GM15510 (cell line): ENCODE measurements around the gene OSBPL8.

ENCODE experiments used
- POLR2A ChIP-seq: IDR thresholded peaks from 3 replicates; pipeline ENCODE4 v1.6.1; 2011; ENCODE audit warnings: borderline replicate concordance; ENCODE audit not compliant: insufficient read length; ENCODE audit errors: extremely low read depth

The OSBPL8 gene

DNA sequence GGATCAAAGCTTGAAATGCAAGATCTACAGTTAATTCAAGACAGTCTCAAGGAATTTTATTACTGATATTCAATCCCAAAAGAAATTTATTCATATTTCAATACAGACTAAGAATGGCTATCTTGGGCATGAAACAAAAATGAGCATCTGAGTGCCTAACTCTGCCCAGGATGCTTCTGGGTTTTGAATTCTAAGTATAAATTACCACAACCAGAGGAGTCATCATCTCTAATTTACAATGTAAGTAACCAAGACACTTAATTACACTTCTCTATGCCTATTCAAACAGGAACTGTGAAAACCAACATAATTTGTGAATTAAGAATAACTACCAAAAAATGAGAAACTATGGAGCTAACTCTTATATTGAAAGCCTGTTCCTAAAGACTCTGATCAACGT is 14.1 kb downstream of the OSBPL8 start:
- no peak for TF ChIP-seq POLR2A

DNA sequence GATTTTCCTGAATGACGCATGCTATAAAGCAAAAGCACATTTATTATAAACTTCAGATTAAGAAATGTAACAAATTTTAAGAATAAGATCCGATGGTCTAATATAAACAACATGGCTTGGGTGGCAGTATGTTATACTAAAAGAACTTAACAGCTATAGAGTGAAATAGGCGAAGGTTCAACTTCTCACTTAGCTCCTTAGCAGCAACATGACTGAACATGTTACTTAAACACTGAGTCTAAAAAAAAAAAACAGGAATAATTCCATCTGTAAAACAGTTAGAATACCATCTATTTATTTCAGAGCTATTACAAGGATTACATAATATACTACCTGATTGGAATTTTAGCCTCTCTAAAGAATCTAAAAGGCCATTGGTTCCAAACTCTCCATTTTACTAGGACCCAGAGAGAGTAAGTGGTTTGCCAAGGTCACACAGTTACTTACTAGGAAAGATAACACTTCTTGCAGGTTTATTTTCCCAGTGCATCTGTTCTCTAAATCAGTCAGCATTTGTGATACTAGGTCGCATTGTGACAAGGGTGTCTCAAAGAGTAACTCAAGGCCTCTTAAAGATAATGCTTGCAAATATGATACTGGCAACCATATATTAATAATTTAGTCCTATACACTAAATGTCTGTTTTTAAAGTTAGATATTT is 14.8 kb downstream of the OSBPL8 start:
- TF ChIP-seq POLR2A = no peak

DNA sequence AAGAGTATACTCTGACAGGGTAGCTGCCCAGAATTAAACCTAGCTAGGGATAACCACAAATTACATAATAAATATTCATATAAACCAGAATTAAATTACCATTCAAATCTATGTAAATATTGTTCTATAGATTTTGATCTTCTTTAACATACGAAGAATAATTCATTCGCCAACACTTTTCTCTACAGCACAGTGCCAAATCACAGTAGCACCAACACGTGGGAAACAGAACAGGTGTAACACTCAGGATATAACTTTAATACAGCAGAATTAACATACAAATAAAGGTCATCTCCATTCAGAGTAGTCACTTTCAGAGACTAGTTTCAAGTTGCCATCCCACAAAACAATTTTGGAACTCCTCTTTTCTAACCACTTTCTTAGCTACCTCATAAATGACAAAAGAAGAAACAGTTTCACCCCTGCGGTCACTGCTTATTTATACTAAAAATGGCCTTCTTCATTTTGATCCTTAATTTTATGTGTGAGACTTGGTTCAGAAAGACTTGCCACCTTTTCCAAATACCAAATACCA is 15.7 kb downstream of the OSBPL8 start:
- TF ChIP-seq POLR2A = no peak

DNA sequence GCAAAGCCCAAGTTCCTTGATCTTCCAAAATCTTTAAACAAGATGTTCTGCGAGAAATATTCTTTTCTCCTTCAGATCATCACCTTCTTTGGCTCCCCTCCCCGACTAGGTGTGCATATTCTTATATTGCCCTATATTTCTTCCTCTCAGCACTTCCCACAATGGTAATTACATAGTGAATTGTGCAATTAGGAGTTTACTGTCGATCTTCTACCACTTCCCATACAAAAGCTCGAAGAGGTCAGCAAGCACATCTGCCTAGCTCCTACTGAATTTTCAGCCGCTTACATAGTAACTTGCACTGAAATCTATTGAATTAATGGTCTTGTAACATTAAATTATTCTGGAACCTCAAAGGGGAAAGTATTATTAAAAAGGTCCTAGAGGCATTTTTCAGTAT is 16.7 kb downstream of the OSBPL8 start:
- TF ChIP-seq POLR2A = no peak

DNA sequence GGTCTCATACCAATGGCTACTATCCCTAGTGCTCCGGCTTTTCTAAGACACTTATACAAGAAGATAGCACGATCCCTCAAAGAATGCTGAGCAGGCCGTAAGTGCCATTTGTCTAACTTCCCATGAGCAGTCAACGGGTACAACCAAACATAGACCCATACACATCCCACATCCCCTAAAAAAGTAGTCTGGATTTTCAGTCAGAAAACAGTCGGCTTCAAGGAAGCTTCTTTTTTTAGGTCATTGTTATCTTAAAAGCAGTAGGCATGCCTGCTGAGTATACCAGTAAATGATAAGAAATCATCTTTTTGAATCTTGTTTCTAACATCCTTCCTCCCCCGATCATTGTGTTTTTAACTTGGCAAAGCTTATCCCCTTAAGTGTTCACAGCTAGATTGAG is 19.8 kb downstream of the OSBPL8 start:
- TF ChIP-seq POLR2A = no peak

DNA sequence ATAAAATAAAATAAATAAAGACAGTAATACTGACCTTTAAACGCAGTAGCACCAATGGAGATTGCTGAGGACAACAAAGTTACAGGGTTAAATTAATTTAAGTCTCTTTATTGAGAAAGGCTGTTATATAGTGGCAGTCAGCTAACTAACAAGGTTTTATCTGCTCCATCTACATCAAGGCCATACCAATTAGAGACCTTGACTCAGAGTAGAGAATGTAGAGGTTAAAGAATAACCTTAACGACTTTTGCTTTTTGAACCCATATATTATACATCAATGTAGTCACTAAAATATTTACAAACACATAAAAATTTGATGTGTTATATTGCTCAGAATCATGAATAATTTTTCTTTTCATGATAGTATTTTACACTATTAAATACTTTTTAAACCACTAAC is 21.6 kb downstream of the OSBPL8 start:
- no peak for TF ChIP-seq POLR2A

DNA sequence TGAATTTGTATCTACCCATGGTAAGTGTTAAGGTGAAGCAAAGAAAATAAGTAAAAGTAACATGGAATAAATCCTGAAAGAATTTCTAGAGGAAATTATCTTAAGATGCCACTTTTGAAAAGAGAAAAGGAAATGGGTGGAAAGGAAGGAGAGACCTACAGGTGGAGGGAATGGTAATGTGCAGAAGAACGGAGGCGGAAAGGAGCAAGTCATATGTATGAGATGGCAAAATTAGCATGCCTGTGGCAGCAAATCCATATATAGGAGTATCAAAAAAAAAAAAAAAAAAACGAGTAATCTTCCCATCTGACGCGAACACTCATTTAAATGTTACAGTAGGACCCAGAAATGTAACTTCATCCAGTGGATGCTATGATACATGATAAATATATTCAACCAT is 23.0 kb downstream of the OSBPL8 start:
- TF ChIP-seq POLR2A = no peak

DNA sequence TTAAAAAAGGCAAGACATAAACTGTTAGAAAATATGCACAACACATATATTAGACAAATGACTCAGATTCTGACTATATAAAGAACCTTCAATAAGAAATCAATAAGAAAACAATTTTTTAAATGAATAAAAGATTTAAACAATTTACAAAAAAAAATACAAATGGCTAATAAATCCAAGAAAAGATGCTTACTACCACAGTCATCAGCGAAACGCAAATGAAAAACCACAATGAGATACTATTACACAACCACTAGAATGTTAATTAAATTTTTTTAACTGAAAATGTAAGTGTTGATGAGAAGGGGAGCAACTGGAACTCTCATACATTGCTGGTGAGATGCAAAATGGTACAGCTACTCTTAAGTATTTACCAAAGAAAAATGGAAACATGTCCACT is 24.4 kb downstream of the OSBPL8 start:
- TF ChIP-seq POLR2A = no peak

DNA sequence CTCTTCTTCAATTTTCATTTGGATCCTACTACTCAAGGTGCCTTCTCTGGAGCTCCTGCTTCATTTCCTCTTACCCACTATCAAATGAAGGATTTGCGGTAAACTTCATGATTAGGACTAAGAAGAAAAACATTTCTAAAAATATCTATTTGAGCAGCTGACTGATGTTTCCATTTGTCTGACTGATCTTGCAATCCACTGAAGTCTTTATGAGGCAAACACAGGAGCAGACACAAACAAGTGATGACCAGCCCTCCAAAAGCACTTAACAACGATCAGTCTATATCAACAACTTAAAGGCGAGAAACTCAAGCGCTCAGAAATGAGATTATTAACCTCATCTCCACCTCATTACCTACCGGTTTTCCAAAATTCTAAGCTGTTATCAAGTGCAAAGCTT is 26.2 kb downstream of the OSBPL8 start:
- no peak for TF ChIP-seq POLR2A

DNA sequence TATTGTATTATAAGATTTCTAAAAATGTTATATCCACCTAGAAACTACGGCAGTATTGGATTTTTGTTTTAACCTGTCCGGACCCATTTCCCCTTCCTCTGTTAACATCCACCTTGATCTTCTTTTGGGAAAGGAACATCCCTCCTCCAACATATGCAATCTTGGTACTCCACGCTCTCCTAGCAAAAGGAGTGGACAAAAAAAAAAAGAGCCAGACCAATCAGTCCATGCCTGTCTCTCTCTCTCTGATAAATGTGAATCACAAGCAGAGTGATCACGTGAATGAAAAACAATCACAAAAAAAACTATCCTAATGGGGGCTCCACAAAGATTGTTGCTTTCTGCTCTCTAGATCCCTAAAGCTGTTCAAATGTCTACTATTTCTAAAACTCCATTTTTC is 27.1 kb downstream of the OSBPL8 start:
- TF ChIP-seq POLR2A = no peak

DNA sequence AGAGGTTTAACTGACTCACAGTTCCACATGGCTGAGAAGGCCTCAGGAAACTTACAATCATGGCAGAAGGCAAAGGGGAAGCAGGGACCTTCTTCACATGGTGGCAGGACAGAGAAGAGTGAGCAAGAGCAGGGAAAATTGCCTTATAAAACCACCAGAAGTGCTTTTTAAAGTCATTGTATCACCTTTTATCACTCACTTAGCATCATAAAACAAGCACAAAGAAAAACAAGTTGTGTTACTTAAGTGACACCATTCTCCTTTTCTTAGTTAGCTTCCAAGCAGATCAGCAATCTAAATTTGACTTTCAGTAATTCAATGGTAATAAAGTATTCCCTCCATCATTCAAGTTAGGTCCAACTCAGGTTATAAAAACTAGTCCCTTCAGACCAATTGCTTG is 28.5 kb downstream of the OSBPL8 start:
- no peak for TF ChIP-seq POLR2A

DNA sequence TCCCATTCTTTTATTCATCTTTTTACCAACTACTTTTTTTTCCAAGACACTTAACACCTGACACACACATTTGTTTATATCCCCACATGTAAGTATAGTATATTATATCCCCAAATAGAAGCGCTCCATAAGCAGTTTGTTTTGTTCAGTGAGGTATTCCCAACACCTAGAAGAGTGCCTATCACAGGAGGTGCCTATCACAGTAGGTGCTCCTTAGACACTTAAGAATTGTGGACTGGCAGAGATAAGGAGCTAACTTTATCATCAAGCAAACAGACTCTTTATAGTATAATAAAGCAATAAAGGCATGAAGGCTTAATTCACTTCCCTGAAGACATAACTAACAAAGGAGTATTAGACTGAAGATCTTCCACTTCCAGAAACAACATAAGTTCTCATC is 29.1 kb downstream of the OSBPL8 start:
- TF ChIP-seq POLR2A = no peak

DNA sequence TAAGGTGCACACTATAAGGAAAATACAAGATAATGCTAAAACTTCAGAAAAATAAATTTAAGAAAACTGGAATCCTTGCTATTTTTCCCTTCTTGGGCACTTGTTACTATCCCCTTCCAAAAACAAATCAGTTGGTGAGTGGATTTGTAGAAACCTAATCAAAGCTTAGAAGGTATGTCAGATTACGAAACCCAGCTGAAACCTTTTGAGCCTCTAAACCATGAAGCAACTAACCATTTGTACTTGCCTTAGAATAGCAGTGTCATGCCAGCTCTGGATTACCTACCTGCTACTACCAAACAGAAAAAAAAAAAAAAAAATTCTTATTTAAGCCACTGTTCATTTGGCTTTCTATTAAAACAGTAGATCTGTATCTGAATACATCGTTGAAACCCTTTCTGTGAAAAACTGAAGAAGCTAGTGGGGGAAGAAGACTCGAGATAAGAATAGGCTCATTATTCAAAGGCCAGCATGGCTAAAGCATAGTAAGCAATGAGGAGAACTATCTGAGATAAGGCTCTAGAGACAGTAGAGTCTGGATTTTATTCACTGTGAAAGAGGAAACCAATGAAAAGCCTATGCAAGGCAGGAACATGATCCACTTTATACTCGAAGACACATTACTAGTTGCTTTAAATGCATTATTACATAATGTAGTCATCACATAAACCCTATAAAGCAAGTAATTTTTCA is 30.2 kb downstream of the OSBPL8 start:
- no peak for TF ChIP-seq POLR2A

DNA sequence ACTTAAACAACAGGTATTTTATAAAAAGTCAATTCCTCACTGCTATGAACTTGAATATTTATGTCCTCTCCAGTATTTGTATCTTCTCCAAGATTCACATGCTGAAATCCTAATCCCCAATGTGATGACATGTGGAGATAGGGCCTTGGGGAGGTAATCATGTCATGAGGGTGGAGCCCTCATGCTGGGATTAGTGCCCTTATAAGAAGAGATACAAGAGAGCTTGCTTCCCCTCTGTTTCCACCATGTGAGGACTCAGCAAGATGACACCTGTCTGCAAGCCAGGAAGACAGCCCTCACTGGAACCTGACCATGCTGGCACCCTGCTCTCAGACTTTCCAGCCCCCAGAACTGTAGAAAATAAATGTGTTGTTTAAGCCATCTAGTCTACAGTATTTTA is 36.2 kb downstream of the OSBPL8 start:
- no peak for TF ChIP-seq POLR2A

DNA sequence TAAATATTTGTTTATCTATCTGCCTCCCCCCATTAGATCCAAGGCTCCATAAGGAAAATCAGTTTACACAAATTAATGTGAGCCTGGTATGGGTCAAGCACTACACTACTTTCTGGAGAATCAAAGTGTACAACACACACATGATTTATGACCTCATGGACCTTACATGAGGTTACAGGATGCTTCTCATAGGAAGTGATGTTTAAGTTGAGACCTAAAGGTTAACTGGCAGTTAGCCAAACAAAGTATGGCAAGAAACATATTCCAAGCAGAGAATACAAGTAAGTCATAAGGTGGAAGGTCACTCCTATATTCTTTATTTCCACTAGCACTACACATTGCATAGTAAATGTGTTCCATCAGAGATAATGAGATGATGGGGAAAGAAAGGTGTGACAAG is 39.2 kb downstream of the OSBPL8 start:
- no peak for TF ChIP-seq POLR2A

DNA sequence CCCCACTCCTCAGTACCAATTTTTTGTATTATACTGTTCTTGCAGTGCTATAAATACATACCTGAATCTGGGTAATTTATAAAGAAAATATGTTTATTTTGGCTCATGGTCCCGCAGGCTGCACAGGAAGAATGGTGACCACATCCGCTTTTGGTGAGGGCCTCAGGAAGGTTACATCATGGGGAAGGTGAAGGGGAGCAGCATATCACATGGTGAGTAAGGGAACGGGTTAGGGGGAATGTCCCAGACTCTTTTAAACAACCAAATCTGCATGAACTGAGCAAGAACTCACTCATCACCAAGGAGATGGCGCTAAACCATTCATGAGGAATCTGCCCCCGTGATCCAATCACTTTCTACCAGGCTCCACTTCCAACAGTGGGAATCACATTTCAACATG is 40.0 kb downstream of the OSBPL8 start:
- TF ChIP-seq POLR2A = no peak
